Erythroblast (primary cell): ENCODE data around the gene PEX10.

Source experiments
- DNase-seq, 2 experiments: peaks; one replicate each; lab custom pipeline; 2025; lab: John Stamatoyannopoulos, UW
- GATA1 ChIP-seq: IDR thresholded peaks from 2 replicates; pipeline ENCODE4 v1.6.1; 2011; ENCODE audit warnings: low read depth, mild to moderate bottlenecking, control low read depth, low read length, moderate library complexity
- POLR2A ChIP-seq: IDR thresholded peaks from 2 replicates; pipeline ENCODE4 v1.6.1; 2011; ENCODE audit warnings: mild to moderate bottlenecking, low read length

Gene PEX10

GRCh38 chr1:2399890-2400575 is 12.3 kb downstream of the PEX10 start:
- TF ChIP-seq POLR2A, result no peak
- TF ChIP-seq GATA1, result no peak
- DNase-seq, result no peak

GRCh38 chr1:2398871-2399270 is 13.5 kb downstream of the PEX10 start:
- no peak for TF ChIP-seq GATA1
- TF ChIP-seq POLR2A, result no peak
- DNase-seq, result no peak

GRCh38 chr1:2397007-2397679 is 15.2 kb downstream of the PEX10 start:
- no peak for DNase-seq
- no peak for TF ChIP-seq GATA1

- DNase-seq, result peak; percentile 49 to 81
- TF ChIP-seq GATA1, result no peak
- no peak for TF ChIP-seq POLR2A
Observed at GRCh38 chr1:2396476-2396875, 15.9 kb downstream of the PEX10 start.

GRCh38 chr1:2396059-2396458 is 16.3 kb downstream of the PEX10 start:
- TF ChIP-seq GATA1, result no peak
- TF ChIP-seq POLR2A, result no peak
- DNase-seq, result no peak

- TF ChIP-seq POLR2A, result no peak
- no peak for TF ChIP-seq GATA1
- no peak for DNase-seq
Observed at GRCh38 chr1:2395245-2395644, 17.1 kb downstream of the PEX10 start.

- DNase-seq, result no peak
- TF ChIP-seq GATA1 (no peak), POLR2A (no peak)
Observed at GRCh38 chr1:2394761-2395160, 17.6 kb downstream of the PEX10 start.

- TF ChIP-seq GATA1 (no peak), POLR2A (no peak)
- no peak for DNase-seq
Observed at GRCh38 chr1:2394220-2394619, 18.1 kb downstream of the PEX10 start.

- no peak for TF ChIP-seq GATA1
- peak; percentile 16 for TF ChIP-seq POLR2A
- DNase-seq, result no peak
Observed at GRCh38 chr1:2393471-2393877, 18.9 kb downstream of the PEX10 start.

GRCh38 chr1:2392686-2393085 is 19.7 kb downstream of the PEX10 start:
- no peak for DNase-seq
- TF ChIP-seq GATA1, result no peak
- TF ChIP-seq POLR2A, result no peak

GRCh38 chr1:2391931-2392509 is 20.3 kb downstream of the PEX10 start:
- DNase-seq, result peak; percentile 60 to 64
- no peak for TF ChIP-seq POLR2A
- TF ChIP-seq GATA1, result no peak

- DNase-seq, result peak; percentile 99 to 100
- TF ChIP-seq POLR2A (peak; percentile 85), GATA1 (no peak)
Observed at GRCh38 chr1:2391041-2391930, 21.1 kb downstream of the PEX10 start, which contains the start of the genes MORN1 and RER1. MORN1 (minus strand) TSS chr1:2391554; CDS start chr1:2391533, 21 bp downstream. RER1 (plus strand) TSS chr1:2391841; CDS start chr1:2395791, 3,950 bp downstream.

- no peak for TF ChIP-seq GATA1
- no peak for TF ChIP-seq POLR2A
- no peak for DNase-seq
Observed at GRCh38 chr1:2389644-2390043, 22.7 kb downstream of the PEX10 start.
